ENCODE data around the gene MED15. TPM values are rescaled to one million over a fixed set of nuclear protein-coding genes. Genes with fewer than 3 reads are reported as not detected.

The MED15 gene
- total RNA-seq, 4 donors from 2014 or later = 16.5 to 110 (median 38.6) TPM

- no peak for DNase-seq
- H3K27me3 ChIP-seq = no peaks in the 10 kb centered on the region
- no peak overlapping the region for H3K4me3 ChIP-seq
- TF ChIP-seq CTCF (IDR thresholded peaks at IDR 0.05) = no peak
- no peak for TF ChIP-seq POLR2A (IDR thresholded peaks at IDR 0.05)
- intact Hi-C loops (cut with DNase I; ENCODE audit: low total_unique reads) = no loop called here
- H3K36me3 ChIP-seq = no peaks in the 10 kb centered on the region
- no peak overlapping the region for H3K27ac ChIP-seq
- no peaks in the 10 kb centered on the region for H3K4me1 ChIP-seq
- H3K9me3 ChIP-seq = no peaks in the 10 kb centered on the region
These were observed 69.6 kb downstream of the MED15 start for GRCh38 chr22:20577045-20577444.

- Histone ChIP-seq H3K27me3 (no peaks in the 10 kb centered on the region), H3K9me3 (no peaks in the 10 kb centered on the region), H3K27ac (no peak overlapping the region), H3K36me3 (no peaks in the 10 kb centered on the region), H3K4me3 (no peak overlapping the region), H3K4me1 (no peaks in the 10 kb centered on the region)
- TF ChIP-seq POLR2A (IDR thresholded peaks at IDR 0.05) (no peak), CTCF (IDR thresholded peaks at IDR 0.05) (no peak)
- DNase-seq = no peak
- intact Hi-C loops (cut with DNase I; ENCODE audit: low total_unique reads) = no loop called here
These were observed 70.2 kb downstream of the MED15 start for GRCh38 chr22:20577549-20577975.

- no peaks in the 10 kb centered on the region for H3K4me1 ChIP-seq
- TF ChIP-seq CTCF (IDR thresholded peaks at IDR 0.05) = no peak
- no peak for TF ChIP-seq POLR2A (IDR thresholded peaks at IDR 0.05)
- H3K36me3 ChIP-seq = no peaks in the 10 kb centered on the region
- no peaks in the 10 kb centered on the region for H3K27me3 ChIP-seq
- no peaks in the 10 kb centered on the region for H3K9me3 ChIP-seq
- H3K4me3 ChIP-seq = no peak overlapping the region
- no peak overlapping the region for H3K27ac ChIP-seq
- intact Hi-C loops (cut with DNase I; ENCODE audit: low total_unique reads) = no loop called here
- no peak for DNase-seq
These were observed 70.8 kb downstream of the MED15 start for GRCh38 chr22:20578192-20578591.

- H3K9me3 ChIP-seq = no peaks in the 10 kb centered on the region
These were observed 71.3 kb downstream of the MED15 start for GRCh38 chr22:20578707-20579106.

More at GRCh38 chr22:20578707-20579106, 71.3 kb downstream of the MED15 start:
- TF ChIP-seq CTCF (IDR thresholded peaks at IDR 0.05) (no peak), POLR2A (IDR thresholded peaks at IDR 0.05) (no peak)
- Histone ChIP-seq H3K36me3 (no peaks in the 10 kb centered on the region), H3K4me1 (no peaks in the 10 kb centered on the region), H3K27ac (no peak overlapping the region), H3K4me3 (no peak overlapping the region), H3K27me3 (no peaks in the 10 kb centered on the region)
- no peak for DNase-seq
- intact Hi-C loops (cut with DNase I; ENCODE audit: low total_unique reads) = no loop called here

Data from uterus (tissue), 4 donors.